Large intestine (tissue), 3 donors: ENCODE data around the gene DACT1. TPM values are rescaled to one million over a fixed set of nuclear protein-coding genes. Genes with fewer than 3 reads are reported as not detected.

ENCODE experiments used
- DNase-seq, 2 donors: peaks; one replicate each; pipeline versions ENCODE4 v3.0.0 to v3.0.0-alpha.2; 2013
- H3K27ac ChIP-seq: one replicate; pipeline ENCODE4 v1.5.1; 2013; ENCODE audit warnings: low read length
- H3K27me3 ChIP-seq: 2 replicates; pipeline ENCODE4 v1.6.1; 2013; ENCODE audit warnings: low read length; ENCODE audit not compliant: control insufficient read depth, insufficient read depth
- H3K36me3 ChIP-seq: 2 replicates; pipeline ENCODE4 v1.6.1; 2013; ENCODE audit warnings: low read length; ENCODE audit not compliant: control insufficient read depth, insufficient read depth
- H3K4me1 ChIP-seq: one replicate; pipeline ENCODE4 v1.6.1; 2013; ENCODE audit warnings: low read length; ENCODE audit not compliant: control insufficient read depth, insufficient read depth
- H3K4me3 ChIP-seq: one replicate; pipeline ENCODE4 v1.5.1; 2013; ENCODE audit warnings: low read length
- H3K9me3 ChIP-seq: one replicate; pipeline ENCODE4 v1.6.1; 2013; ENCODE audit warnings: mild to moderate bottlenecking, low read depth, low read length, moderate library complexity; ENCODE audit not compliant: control insufficient read depth
- WGBS: methylation state at CpG from one replicate; pipeline ENCODE4 v1.1.5; 2013; ENCODE audit warnings: low lambda C conversion rate; ENCODE audit not compliant: insufficient coverage; 5-methylcytosine and 5-hydroxymethylcytosine counted together
- polyA plus RNA-seq: library from polyadenylated mRNA; unstranded; fragments of 120-200 nt; gene quantifications from one replicate; pipeline ENCODE4 v1.2.1, GENCODE V29; 2013

Gene DACT1
- polyA plus RNA-seq, 1 donor, result 13.5 TPM

GRCh38 chr14:58665773-58666500 lies 28.2 kb downstream of the DACT1 start:
- no peaks in the 10 kb centered on the region for H3K9me3 ChIP-seq
- H3K4me1 ChIP-seq, result no peaks in the 10 kb centered on the region
- no peak overlapping the region for H3K27ac ChIP-seq
- 94% methylated on average over 3 of the region's 3 CpGs for WGBS
- no peak overlapping the region for H3K4me3 ChIP-seq
- H3K36me3 ChIP-seq, result no peaks in the 10 kb centered on the region
- no peaks in the 10 kb centered on the region for H3K27me3 ChIP-seq
- no peak for DNase-seq

- no peaks in the 10 kb centered on the region for H3K36me3 ChIP-seq
- no peak for DNase-seq
These were observed 29.0 kb downstream of the DACT1 start for GRCh38 chr14:58666737-58667136.

GRCh38 chr14:58667900-58668299 lies 30.1 kb downstream of the DACT1 start:
- no peak for DNase-seq
- H3K4me1 ChIP-seq, result no peaks in the 10 kb centered on the region
- no peaks in the 10 kb centered on the region for H3K9me3 ChIP-seq
- H3K27me3 ChIP-seq, result no peaks in the 10 kb centered on the region
- no peaks in the 10 kb centered on the region for H3K36me3 ChIP-seq
- H3K4me3 ChIP-seq, result no peak overlapping the region
- H3K27ac ChIP-seq, result no peak overlapping the region
- WGBS, result no CpG with 5 or more reads among the region's 5 CpGs

More at GRCh38 chr14:58666737-58667136, 29.0 kb downstream of the DACT1 start:
- H3K9me3 ChIP-seq, result no peaks in the 10 kb centered on the region
- H3K27ac ChIP-seq, result no peak overlapping the region
- no peaks in the 10 kb centered on the region for H3K4me1 ChIP-seq
- H3K27me3 ChIP-seq, result no peaks in the 10 kb centered on the region
- H3K4me3 ChIP-seq, result no peak overlapping the region

- Histone ChIP-seq H3K27ac (no peak overlapping the region), H3K27me3 (no peaks in the 10 kb centered on the region), H3K4me3 (no peak overlapping the region), H3K9me3 (no peaks in the 10 kb centered on the region), H3K4me1 (no peaks in the 10 kb centered on the region), H3K36me3 (no peaks in the 10 kb centered on the region)
- WGBS, result no CpG with 5 or more reads among the region's 5 CpGs
- no peak for DNase-seq
These were observed 31.2 kb downstream of the DACT1 start for GRCh38 chr14:58668848-58669480.

GRCh38 chr14:58669556-58670200 lies 31.9 kb downstream of the DACT1 start:
- Histone ChIP-seq H3K4me3 (no peak overlapping the region), H3K27me3 (no peaks in the 10 kb centered on the region), H3K9me3 (no peaks in the 10 kb centered on the region), H3K27ac (no peak overlapping the region), H3K36me3 (no peaks in the 10 kb centered on the region), H3K4me1 (no peaks in the 10 kb centered on the region)
- no CpG with 5 or more reads among the region's 7 CpGs for WGBS
- no peak for DNase-seq

- Histone ChIP-seq H3K27me3 (no peaks in the 10 kb centered on the region), H3K4me3 (no peak overlapping the region), H3K36me3 (no peaks in the 10 kb centered on the region), H3K9me3 (no peaks in the 10 kb centered on the region), H3K27ac (no peak overlapping the region), H3K4me1 (no peaks in the 10 kb centered on the region)
- no CpG with 5 or more reads among the region's 1 CpG for WGBS
- DNase-seq, result no peak
These were observed 33.3 kb downstream of the DACT1 start for GRCh38 chr14:58671024-58671423.

GRCh38 chr14:58671436-58671835 lies 33.7 kb downstream of the DACT1 start:
- WGBS, result 57% methylated on average over 2 of the region's 4 CpGs

GRCh38 chr14:58673722-58674121 lies 36.0 kb downstream of the DACT1 start:
- Histone ChIP-seq H3K4me1 (no peaks in the 10 kb centered on the region), H3K9me3 (no peaks in the 10 kb centered on the region), H3K27ac (no peak overlapping the region), H3K36me3 (no peaks in the 10 kb centered on the region), H3K4me3 (no peak overlapping the region), H3K27me3 (no peaks in the 10 kb centered on the region)
- WGBS, result 88% methylated on average over 2 of the region's 2 CpGs
- DNase-seq, result no peak

More at GRCh38 chr14:58671436-58671835, 33.7 kb downstream of the DACT1 start:
- Histone ChIP-seq H3K4me1 (no peaks in the 10 kb centered on the region), H3K4me3 (no peak overlapping the region), H3K36me3 (no peaks in the 10 kb centered on the region), H3K9me3 (no peaks in the 10 kb centered on the region), H3K27ac (no peak overlapping the region), H3K27me3 (no peaks in the 10 kb centered on the region)
- DNase-seq, result no peak

- no peaks in the 10 kb centered on the region for H3K36me3 ChIP-seq
- no peak for DNase-seq
- no peaks in the 10 kb centered on the region for H3K27me3 ChIP-seq
- no peaks in the 10 kb centered on the region for H3K9me3 ChIP-seq
- 70% methylated on average over 1 of the region's 5 CpGs for WGBS
- no peaks in the 10 kb centered on the region for H3K4me1 ChIP-seq
- H3K27ac ChIP-seq, result no peak overlapping the region
- no peak overlapping the region for H3K4me3 ChIP-seq
These were observed 39.2 kb downstream of the DACT1 start for GRCh38 chr14:58677001-58677400.

GRCh38 chr14:58677517-58677916 lies 39.8 kb downstream of the DACT1 start:
- Histone ChIP-seq H3K27ac (no peak overlapping the region), H3K9me3 (no peaks in the 10 kb centered on the region), H3K4me3 (no peak overlapping the region), H3K27me3 (no peaks in the 10 kb centered on the region), H3K4me1 (no peaks in the 10 kb centered on the region), H3K36me3 (no peaks in the 10 kb centered on the region)
- no peak for DNase-seq
- no CpG with 5 or more reads among the region's 4 CpGs for WGBS
